DMS53 (cell line): ENCODE data around the gene PARD3.

Experiments used
- DNase-seq: peaks from one replicate; lab custom pipeline; 2025; lab: John Stamatoyannopoulos, UW

Gene PARD3

GRCh38 chr10:34492081-34492480 lies 323.0 kb downstream of the PARD3 start:
- DNase-seq, result peak; percentile 97

DNA sequence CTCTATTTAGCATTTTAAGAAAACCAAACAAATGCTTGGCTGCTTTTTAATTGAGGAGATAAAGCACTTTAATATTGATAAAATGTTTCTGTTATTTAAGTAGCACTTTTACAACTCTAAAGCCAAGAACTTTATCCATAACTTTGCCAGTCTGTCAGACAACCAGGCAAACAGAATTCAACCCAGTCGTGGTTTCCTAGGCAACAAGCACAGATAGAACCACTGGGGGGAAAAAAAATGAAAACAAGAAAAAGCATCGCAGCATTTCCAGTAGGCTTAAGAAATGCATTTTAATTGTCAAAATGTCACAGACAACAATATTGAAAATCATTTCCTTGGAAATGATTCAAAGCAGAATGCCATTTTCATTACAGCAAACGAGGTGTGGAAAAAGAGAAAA lies 323.4 kb downstream of the PARD3 start:
- DNase-seq, result peak; percentile 88

GRCh38 chr10:34489973-34490745 lies 324.9 kb downstream of the PARD3 start:
- DNase-seq, result no peak

DNA sequence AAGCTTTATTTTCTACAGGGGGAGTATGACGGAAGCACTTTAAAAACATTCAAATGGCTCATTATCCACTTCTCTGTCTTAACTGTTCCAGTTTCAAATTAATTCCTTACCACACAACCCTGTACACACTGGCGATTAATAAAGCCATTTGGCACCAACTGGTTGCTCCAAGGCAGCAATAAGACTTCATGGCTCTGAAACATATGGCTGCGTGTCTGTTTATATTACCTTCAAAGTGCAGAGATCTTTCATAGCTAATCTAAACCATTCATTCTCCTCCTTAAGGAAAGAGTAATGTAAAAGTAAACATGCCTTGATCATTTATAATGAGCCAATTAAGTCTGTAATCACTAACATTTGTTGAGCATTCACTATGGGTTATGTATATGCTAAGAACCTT lies 325.7 kb downstream of the PARD3 start:
- DNase-seq, result no peak

GRCh38 chr10:34488476-34489130 lies 326.5 kb downstream of the PARD3 start:
- DNase-seq, result no peak

DNA sequence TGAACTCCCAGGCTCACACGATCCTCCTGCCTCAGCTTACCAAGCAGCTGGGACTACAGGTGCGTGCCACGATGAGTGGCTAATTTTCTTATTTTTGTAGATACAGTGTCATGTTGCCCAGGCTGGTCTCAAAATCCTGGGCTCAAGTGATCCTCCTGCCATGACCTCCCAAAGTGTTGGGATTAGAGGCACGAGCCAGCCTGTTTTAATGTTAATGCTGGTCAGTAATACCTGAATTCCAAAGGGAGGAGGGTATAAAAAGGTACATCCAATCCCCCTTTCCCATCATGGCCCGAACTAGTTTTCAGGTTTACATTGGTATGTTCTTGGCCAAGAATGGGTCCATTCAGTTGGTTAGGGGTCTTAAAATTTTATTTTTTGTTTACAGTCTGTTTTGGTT lies 329.1 kb downstream of the PARD3 start:
- DNase-seq, result no peak

GRCh38 chr10:34484164-34484563 lies 330.9 kb downstream of the PARD3 start:
- DNase-seq, result no peak

DNA sequence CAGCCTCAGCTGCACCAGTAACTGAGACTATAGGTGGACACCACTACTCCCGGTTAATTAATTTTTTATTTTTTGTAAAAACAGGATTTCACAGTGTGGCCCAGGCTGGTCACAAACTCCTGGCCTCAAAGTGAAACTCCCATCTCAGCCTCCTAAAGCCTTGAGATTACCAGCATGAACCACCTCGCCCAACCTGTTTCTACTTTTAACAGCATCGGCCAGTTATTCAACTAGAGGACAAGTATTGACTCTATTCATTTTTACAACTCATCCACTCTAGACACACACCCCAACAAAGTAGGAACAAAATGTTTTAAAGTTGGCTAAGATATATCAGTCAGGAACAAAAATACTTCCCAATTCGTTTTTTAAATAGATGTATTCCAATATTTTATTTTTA lies 334.8 kb downstream of the PARD3 start:
- DNase-seq, result peak; percentile 7

- no peak for DNase-seq
Observed at GRCh38 chr10:34479520-34480179, 335.4 kb downstream of the PARD3 start.

- peak; percentile 24 for DNase-seq
Observed at GRCh38 chr10:34477249-34477648, 337.8 kb downstream of the PARD3 start.

DNA sequence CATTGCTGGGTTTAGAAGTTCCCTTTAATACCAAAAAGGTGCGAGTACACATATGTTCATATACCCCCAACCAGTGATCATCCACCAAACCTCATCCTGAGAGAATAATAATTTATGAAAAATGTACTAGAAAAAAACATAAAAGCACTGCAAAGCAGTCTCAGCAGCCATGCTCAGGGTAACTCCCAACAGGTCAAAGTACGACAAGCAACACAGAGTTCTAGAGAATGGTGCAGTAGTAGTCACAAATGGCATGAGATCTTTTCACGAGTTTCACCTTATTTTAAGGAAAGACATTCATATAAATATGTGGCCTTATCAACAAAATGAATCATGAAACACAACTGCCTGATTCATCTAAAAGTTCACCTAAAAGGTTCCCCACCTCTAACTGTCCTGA lies 338.5 kb downstream of the PARD3 start:
- DNase-seq, result no peak

GRCh38 chr10:34475786-34476185 lies 339.3 kb downstream of the PARD3 start:
- no peak for DNase-seq

DNA sequence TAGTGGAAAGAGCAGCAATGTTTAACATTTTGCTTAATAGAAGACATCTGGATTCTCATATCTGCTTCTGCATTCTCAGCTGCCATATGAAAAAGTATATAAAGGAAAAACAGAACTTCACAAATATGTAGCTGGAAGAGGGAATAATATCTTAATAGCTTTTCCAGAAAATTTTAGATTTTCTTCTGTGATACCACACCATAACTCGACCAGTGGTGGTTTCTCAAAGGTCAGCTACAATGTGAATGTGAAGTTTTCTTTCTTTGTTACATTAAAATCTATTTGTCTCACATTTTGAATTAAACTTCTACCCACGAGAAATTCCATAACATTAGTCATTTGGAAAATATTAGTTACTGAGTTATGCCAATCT lies 339.8 kb downstream of the PARD3 start:
- no peak for DNase-seq

DNA sequence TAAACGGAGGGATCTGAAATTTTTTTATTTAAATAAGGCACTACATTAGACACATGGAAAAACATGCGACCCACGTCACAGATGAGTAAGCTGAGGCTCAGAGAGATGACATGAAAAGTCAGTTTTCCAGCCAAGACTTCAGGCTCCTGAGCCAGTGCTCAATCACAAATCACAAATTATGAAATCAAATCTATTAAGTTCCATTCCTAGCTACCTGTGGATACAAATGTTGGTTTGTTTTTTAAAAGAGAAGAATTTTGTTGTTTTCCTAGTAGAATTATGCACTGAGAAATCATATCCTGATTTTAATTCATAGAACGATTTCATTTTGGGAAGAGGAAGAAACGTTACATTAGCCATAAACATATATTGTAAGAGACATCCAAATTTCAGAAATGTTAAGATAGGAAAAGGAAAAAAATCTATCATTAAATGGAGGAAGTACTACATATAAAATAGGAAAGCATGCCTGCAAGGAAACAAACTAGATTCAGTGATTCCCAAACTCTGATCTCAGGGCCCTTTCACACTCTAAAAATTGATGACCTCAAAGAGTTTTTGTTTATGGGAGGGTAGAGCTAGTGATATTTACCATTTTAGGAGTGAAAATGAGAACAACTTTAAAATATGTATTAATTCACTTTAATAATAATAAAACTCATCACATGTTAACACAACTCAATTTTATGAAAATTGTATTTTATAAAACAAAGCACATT lies 340.4 kb downstream of the PARD3 start:
- no peak for DNase-seq

- DNase-seq, result peak; percentile 38
Observed at GRCh38 chr10:34474009-34474376, 341.1 kb downstream of the PARD3 start.

GRCh38 chr10:34473174-34474008 lies 341.7 kb downstream of the PARD3 start:
- peak; percentile 53 for DNase-seq

- no peak for DNase-seq
Observed at GRCh38 chr10:34470307-34470706, 344.8 kb downstream of the PARD3 start.

GRCh38 chr10:34469446-34469845 lies 345.6 kb downstream of the PARD3 start:
- no peak for DNase-seq

- DNase-seq, result no peak
Observed at GRCh38 chr10:34467902-34468301, 347.2 kb downstream of the PARD3 start.

- no peak for DNase-seq
Observed at GRCh38 chr10:34467364-34467763, 347.7 kb downstream of the PARD3 start.

DNA sequence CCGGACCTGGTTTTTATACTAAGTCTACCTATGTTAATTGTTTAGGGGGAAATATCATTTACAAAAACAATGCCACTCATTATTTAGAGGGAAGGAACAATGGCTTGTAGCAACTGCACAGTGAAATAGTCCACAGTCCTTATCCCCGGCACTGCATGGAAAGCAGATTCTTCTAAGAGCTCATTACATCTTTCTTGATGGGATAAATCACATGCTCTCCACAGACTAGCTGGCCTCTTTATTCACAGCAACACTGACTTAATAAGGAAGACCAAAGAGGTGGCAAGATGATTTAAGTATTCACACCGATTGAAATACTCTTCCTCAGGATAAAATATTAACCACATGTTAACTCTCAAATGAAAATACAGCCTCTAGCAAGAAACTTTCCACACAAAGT lies 349.4 kb downstream of the PARD3 start:
- no peak for DNase-seq

DNA sequence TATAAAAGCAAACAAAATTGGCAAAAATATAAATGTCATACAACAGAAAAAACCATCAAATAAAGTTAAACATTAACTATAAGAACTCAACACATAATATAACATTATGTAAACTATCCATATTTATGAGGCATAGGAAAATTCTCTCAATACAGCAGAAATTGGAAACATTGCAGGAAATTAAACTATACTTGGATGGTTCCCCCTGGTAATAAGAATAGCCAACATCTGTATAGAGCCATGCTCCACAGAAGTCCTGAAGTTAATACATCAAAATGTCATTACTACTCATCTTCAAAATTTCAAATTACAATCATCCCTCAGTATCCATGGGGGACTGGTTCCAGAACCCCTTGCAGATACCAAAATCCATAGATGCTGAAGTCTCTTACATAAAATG lies 350.5 kb downstream of the PARD3 start:
- no peak for DNase-seq
